Measurements from ENCODE around the gene TEX101.
"Not testable (repeated sequence)": the region's sequence is repeated elsewhere in the genome, so short reads cannot be mapped to it uniquely, and the experiment has no call there.

The TEX101 gene

GRCh38 chr19:43371909-43372308 is 42.8 kb upstream of the TEX101 start:
- Histone ChIP-seq H3K9ac (ENCODE audit: low read depth, low read length) (no peak overlapping the region), H2AFZ (ENCODE audit: low read depth, low read length) (no peak overlapping the region), H3K4me3 (ENCODE audit: low read depth in 1 of 2, low read length in 2 of 2) (no peak overlapping the region), H3K27ac (ENCODE audit: low read length) (no peak overlapping the region), H3K36me3 (ENCODE audit: insufficient read depth, low read length) (no peaks in the 10 kb centered on the region), H3K9me3 (ENCODE audit: insufficient read depth, low read length, severe bottlenecking) (no peaks in the 10 kb centered on the region), H3K27me3 (ENCODE audit: insufficient read depth, low read length, poor library complexity) (no peaks in the 10 kb centered on the region), H3K4me2 (ENCODE audit: insufficient read depth, low read length) (no peak overlapping the region), H3K79me2 (ENCODE audit: insufficient read depth, low read length) (no peaks in the 10 kb centered on the region), H3K4me1 (ENCODE audit: insufficient read depth, low read length) (no peaks in the 10 kb centered on the region), H4K20me1 (ENCODE audit: insufficient read depth, low read length) (no peaks in the 10 kb centered on the region)
- no peak for TF ChIP-seq CTCF (IDR thresholded peaks at IDR 0.05; ENCODE audit: borderline replicate concordance, extremely low read depth, low read length, poor library complexity, severe bottlenecking)
- no peak for TF ChIP-seq EZH2 (IDR thresholded peaks at IDR 0.05; ENCODE audit: borderline replicate concordance, low read depth, low read length, severe bottlenecking)
- DNase-seq (no peak), ATAC-seq (ENCODE audit: insufficient read depth, low read depth) (no peak)

GRCh38 chr19:43372462-43372861 is 42.2 kb upstream of the TEX101 start:
- H3K79me2 ChIP-seq (ENCODE audit: insufficient read depth, low read length): no peaks in the 10 kb centered on the region
- DNase-seq: no peak

GRCh38 chr19:43377624-43378023 is 37.1 kb upstream of the TEX101 start:
- not testable (repeated sequence) for H2AFZ ChIP-seq (ENCODE audit: low read depth, low read length); H3K4me3 ChIP-seq (ENCODE audit: low read depth in 1 of 2, low read length in 2 of 2); H4K20me1 ChIP-seq (ENCODE audit: insufficient read depth, low read length); H3K36me3 ChIP-seq (ENCODE audit: insufficient read depth, low read length); H3K4me2 ChIP-seq (ENCODE audit: insufficient read depth, low read length); H3K9ac ChIP-seq (ENCODE audit: low read depth, low read length); H3K9me3 ChIP-seq (ENCODE audit: insufficient read depth, low read length, severe bottlenecking); H3K27ac ChIP-seq (ENCODE audit: low read length); H3K4me1 ChIP-seq (ENCODE audit: insufficient read depth, low read length); H3K79me2 ChIP-seq (ENCODE audit: insufficient read depth, low read length); DNase-seq; ATAC-seq (ENCODE audit: insufficient read depth, low read depth); H3K27me3 ChIP-seq (ENCODE audit: insufficient read depth, low read length, poor library complexity)

More at GRCh38 chr19:43372462-43372861, 42.2 kb upstream of the TEX101 start:
- H3K4me1 ChIP-seq (ENCODE audit: insufficient read depth, low read length): no peaks in the 10 kb centered on the region
- ATAC-seq (ENCODE audit: insufficient read depth, low read depth): no peak
- no peaks in the 10 kb centered on the region for H4K20me1 ChIP-seq (ENCODE audit: insufficient read depth, low read length)
- no peak overlapping the region for H3K4me3 ChIP-seq (ENCODE audit: low read depth in 1 of 2, low read length in 2 of 2)
- H3K36me3 ChIP-seq (ENCODE audit: insufficient read depth, low read length): no peaks in the 10 kb centered on the region
- no peak overlapping the region for H3K27ac ChIP-seq (ENCODE audit: low read length)
- no peak overlapping the region for H3K4me2 ChIP-seq (ENCODE audit: insufficient read depth, low read length)
- no peaks in the 10 kb centered on the region for H3K27me3 ChIP-seq (ENCODE audit: insufficient read depth, low read length, poor library complexity)
- H3K9me3 ChIP-seq (ENCODE audit: insufficient read depth, low read length, severe bottlenecking): no peaks in the 10 kb centered on the region
- no peak overlapping the region for H2AFZ ChIP-seq (ENCODE audit: low read depth, low read length)
- H3K9ac ChIP-seq (ENCODE audit: low read depth, low read length): no peak overlapping the region
- TF ChIP-seq EZH2 (IDR thresholded peaks at IDR 0.05; ENCODE audit: borderline replicate concordance, low read depth, low read length, severe bottlenecking) (no peak), CTCF (IDR thresholded peaks at IDR 0.05; ENCODE audit: borderline replicate concordance, extremely low read depth, low read length, poor library complexity, severe bottlenecking) (no peak)

GRCh38 chr19:43380008-43380407 is 34.7 kb upstream of the TEX101 start:
- H3K4me1 ChIP-seq (ENCODE audit: insufficient read depth, low read length): no peaks in the 10 kb centered on the region
- H3K9me3 ChIP-seq (ENCODE audit: insufficient read depth, low read length, severe bottlenecking): no peaks in the 10 kb centered on the region
- H3K36me3 ChIP-seq (ENCODE audit: insufficient read depth, low read length): no peaks in the 10 kb centered on the region
- no peak overlapping the region for H3K4me3 ChIP-seq (ENCODE audit: low read depth in 1 of 2, low read length in 2 of 2)
- H3K79me2 ChIP-seq (ENCODE audit: insufficient read depth, low read length): no peaks in the 10 kb centered on the region
- H4K20me1 ChIP-seq (ENCODE audit: insufficient read depth, low read length): no peaks in the 10 kb centered on the region
- no peak overlapping the region for H3K27ac ChIP-seq (ENCODE audit: low read length)
- no peak for ATAC-seq (ENCODE audit: insufficient read depth, low read depth)
- no peak overlapping the region for H2AFZ ChIP-seq (ENCODE audit: low read depth, low read length)
- no peak for DNase-seq
- no peak overlapping the region for H3K4me2 ChIP-seq (ENCODE audit: insufficient read depth, low read length)
- TF ChIP-seq CTCF (IDR thresholded peaks at IDR 0.05; ENCODE audit: borderline replicate concordance, extremely low read depth, low read length, poor library complexity, severe bottlenecking) (no peak), EZH2 (IDR thresholded peaks at IDR 0.05; ENCODE audit: borderline replicate concordance, low read depth, low read length, severe bottlenecking) (no peak)
- H3K27me3 ChIP-seq (ENCODE audit: insufficient read depth, low read length, poor library complexity): no peaks in the 10 kb centered on the region
- H3K9ac ChIP-seq (ENCODE audit: low read depth, low read length): no peak overlapping the region
